ENCODE results near the gene SPSB4. TPM values are rescaled to one million over a fixed set of nuclear protein-coding genes. Genes with fewer than 3 reads are reported as not detected.

The SPSB4 gene
- total RNA-seq, 1 donor = not detected

GRCh38 chr3:141126661-141127343 lies 75.7 kb downstream of the SPSB4 start:
- Histone ChIP-seq H3K9me3 (ENCODE audit: low read depth, low read length) (no peaks in the 10 kb centered on the region), H3K4me2 (ENCODE audit: insufficient read depth, low read length) (no peak overlapping the region)
- no peak for DNase-seq (ENCODE audit: insufficient read length, low spot score, missing footprints)

GRCh38 chr3:141127344-141128125 lies 76.4 kb downstream of the SPSB4 start:
- H3K4me2 ChIP-seq (ENCODE audit: insufficient read depth, low read length) = no peak overlapping the region
- no peaks in the 10 kb centered on the region for H3K4me1 ChIP-seq (ENCODE audit: insufficient read depth, low read length)
- no peak overlapping the region for H3K4me3 ChIP-seq (ENCODE audit: insufficient read depth, low read length)
- TF ChIP-seq CTCF (IDR thresholded peaks at IDR 0.05; ENCODE audit: extremely low read depth, low read depth, low read length) = no peak
- no peaks in the 10 kb centered on the region for H4K20me1 ChIP-seq (ENCODE audit: insufficient read depth, low read length)
- no peak for DNase-seq (ENCODE audit: insufficient read length, low spot score, missing footprints)
- H3K9me3 ChIP-seq (ENCODE audit: low read depth, low read length) = no peaks in the 10 kb centered on the region
- no peaks in the 10 kb centered on the region for H3K79me2 ChIP-seq (ENCODE audit: insufficient read depth, low read length)
- H3K27me3 ChIP-seq (ENCODE audit: insufficient read depth, low read length) = peaks cover 3% of the 10 kb centered on the region
- no peaks in the 10 kb centered on the region for H3K36me3 ChIP-seq (ENCODE audit: insufficient read depth, low read length)
- no peak overlapping the region for H2AFZ ChIP-seq (ENCODE audit: low read length)
- no peak overlapping the region for H3K27ac ChIP-seq (ENCODE audit: low read depth, low read length)

More at GRCh38 chr3:141126661-141127343, 75.7 kb downstream of the SPSB4 start:
- Histone ChIP-seq H3K36me3 (ENCODE audit: insufficient read depth, low read length) (no peaks in the 10 kb centered on the region), H3K4me1 (ENCODE audit: insufficient read depth, low read length) (no peaks in the 10 kb centered on the region), H4K20me1 (ENCODE audit: insufficient read depth, low read length) (no peaks in the 10 kb centered on the region), H2AFZ (ENCODE audit: low read length) (no peak overlapping the region), H3K27ac (ENCODE audit: low read depth, low read length) (no peak overlapping the region), H3K4me3 (ENCODE audit: insufficient read depth, low read length) (no peak overlapping the region), H3K27me3 (ENCODE audit: insufficient read depth, low read length) (peaks cover 3% of the 10 kb centered on the region), H3K79me2 (ENCODE audit: insufficient read depth, low read length) (no peaks in the 10 kb centered on the region)
- no peak for TF ChIP-seq CTCF (IDR thresholded peaks at IDR 0.05; ENCODE audit: extremely low read depth, low read depth, low read length)

GRCh38 chr3:141128126-141128777 lies 77.1 kb downstream of the SPSB4 start:
- Histone ChIP-seq H2AFZ (ENCODE audit: low read length) (no peak overlapping the region), H3K27ac (ENCODE audit: low read depth, low read length) (no peak overlapping the region), H3K4me1 (ENCODE audit: insufficient read depth, low read length) (no peaks in the 10 kb centered on the region), H3K9me3 (ENCODE audit: low read depth, low read length) (no peaks in the 10 kb centered on the region), H3K27me3 (ENCODE audit: insufficient read depth, low read length) (peaks cover 3% of the 10 kb centered on the region), H4K20me1 (ENCODE audit: insufficient read depth, low read length) (no peaks in the 10 kb centered on the region), H3K4me2 (ENCODE audit: insufficient read depth, low read length) (no peak overlapping the region), H3K36me3 (ENCODE audit: insufficient read depth, low read length) (no peaks in the 10 kb centered on the region), H3K79me2 (ENCODE audit: insufficient read depth, low read length) (no peaks in the 10 kb centered on the region), H3K4me3 (ENCODE audit: insufficient read depth, low read length) (no peak overlapping the region)
- DNase-seq (ENCODE audit: insufficient read length, low spot score, missing footprints) = no peak
- TF ChIP-seq CTCF (IDR thresholded peaks at IDR 0.05; ENCODE audit: extremely low read depth, low read depth, low read length) = no peak

GRCh38 chr3:141129049-141129448 lies 77.9 kb downstream of the SPSB4 start:
- Histone ChIP-seq H3K9me3 (ENCODE audit: low read depth, low read length) (no peaks in the 10 kb centered on the region), H3K4me1 (ENCODE audit: insufficient read depth, low read length) (no peaks in the 10 kb centered on the region), H3K27me3 (ENCODE audit: insufficient read depth, low read length) (no peaks in the 10 kb centered on the region), H3K36me3 (ENCODE audit: insufficient read depth, low read length) (no peaks in the 10 kb centered on the region), H3K79me2 (ENCODE audit: insufficient read depth, low read length) (no peaks in the 10 kb centered on the region), H2AFZ (ENCODE audit: low read length) (no peak overlapping the region), H3K4me3 (ENCODE audit: insufficient read depth, low read length) (no peak overlapping the region), H3K4me2 (ENCODE audit: insufficient read depth, low read length) (no peak overlapping the region), H4K20me1 (ENCODE audit: insufficient read depth, low read length) (no peaks in the 10 kb centered on the region), H3K27ac (ENCODE audit: low read depth, low read length) (no peak overlapping the region)
- TF ChIP-seq CTCF (IDR thresholded peaks at IDR 0.05; ENCODE audit: extremely low read depth, low read depth, low read length) = no peak
- no peak for DNase-seq (ENCODE audit: insufficient read length, low spot score, missing footprints)

Data from osteoblast (primary cell).